NCI-H748 (cell line): ENCODE results near the gene SLC25A45.

ENCODE experiments used
- DNase-seq: peaks from one replicate; lab custom pipeline; 2025; ENCODE audit not compliant: unreplicated experiment; lab: John Stamatoyannopoulos, UW

The SLC25A45 gene

DNA sequence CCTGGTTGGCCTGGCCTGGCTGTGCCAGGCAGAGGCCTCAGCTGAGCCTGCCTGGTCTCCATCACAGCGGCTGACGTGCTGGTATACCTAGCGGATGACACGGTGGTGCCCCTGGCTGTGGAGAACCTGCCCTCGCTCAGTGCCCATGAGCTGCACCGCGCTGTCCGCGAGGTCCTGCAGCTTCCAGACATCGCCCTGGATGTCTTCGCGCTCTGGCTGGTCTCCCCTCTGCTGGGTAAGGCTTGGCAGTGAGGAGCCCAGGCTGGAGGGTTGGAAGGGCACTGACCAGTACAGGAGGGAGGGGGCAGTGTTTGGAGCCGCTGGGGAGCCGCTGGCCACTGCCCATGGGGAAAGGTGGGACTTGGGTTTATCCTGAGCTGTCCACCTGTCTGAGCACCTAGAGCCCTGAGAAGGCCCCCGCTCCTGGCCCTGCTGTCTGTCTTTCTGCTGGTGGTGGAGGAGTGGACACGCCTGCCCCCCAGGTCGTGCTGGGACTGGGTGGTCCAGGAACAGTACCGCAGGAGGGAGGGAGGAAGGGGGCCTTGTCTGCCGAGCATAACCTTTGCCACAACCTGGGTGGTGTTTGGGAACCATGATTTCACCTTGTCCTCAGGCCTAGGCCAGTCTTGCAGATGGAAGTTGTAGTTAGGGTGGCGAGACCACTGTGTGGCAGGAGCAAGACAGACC is 7.0 kb upstream of the SLC25A45 start:
- DNase-seq, result no peak

DNA sequence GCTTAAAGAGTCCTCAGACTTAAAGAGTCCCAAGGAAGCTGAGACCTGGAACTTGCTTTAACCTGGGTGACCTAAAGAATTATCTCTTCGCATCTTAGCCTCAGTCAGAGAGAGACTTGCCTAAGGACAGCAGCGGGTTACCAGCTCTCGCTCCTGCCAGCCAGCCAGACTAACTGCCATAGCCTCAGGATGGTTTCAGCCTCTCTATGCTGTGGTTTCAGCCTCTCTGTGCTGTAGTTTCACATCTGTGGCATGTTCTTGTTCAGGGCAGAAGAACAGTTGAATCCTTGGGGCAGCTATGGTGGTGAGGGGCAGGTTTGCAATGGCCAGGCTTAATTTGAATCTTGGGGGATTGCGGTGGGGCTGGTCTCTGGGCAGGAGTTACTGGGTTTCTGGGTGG is 6.3 kb upstream of the SLC25A45 start:
- no peak for DNase-seq

DNA sequence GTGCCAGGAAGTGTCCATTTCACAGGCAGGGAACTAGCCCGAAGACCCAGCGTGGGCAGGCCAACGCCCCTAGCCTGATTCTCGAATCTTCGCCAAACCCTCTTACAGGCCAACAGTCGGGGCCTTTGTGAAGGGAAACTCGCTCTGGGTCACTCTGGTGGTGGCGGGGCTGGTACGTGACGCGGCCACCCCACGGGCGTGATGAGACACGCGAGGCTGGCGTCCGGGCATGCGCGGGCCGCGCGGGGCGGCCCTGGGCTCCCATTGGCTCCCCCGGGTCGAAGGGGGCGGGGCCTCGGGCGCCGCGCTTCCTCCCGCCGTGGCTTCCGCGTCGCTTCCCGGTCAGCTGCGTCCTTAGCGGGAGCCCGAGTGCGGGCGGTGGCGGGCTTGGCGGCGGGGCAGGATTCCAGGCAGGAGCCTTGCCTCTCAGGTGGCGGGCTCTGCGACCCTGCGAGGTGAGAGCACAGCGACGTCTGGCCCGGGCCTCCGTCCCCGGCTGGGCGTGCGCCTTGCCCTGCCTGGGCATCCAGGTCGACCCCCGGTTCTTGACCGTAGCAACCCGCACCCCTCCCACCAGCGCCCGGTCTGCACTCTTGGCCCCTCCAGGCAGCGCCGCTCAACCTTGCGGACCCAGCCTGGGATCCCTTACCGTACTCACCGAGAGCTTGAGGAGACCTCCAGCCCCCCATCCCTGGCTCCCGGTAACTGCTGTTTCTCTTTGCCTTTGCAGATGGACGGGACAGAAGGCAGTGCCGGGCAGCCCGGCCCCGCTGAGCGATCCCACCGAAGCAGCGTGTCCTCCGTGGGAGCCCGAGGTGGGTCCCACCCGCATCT is 4.1 kb upstream of the SLC25A45 start, which contains the start of gene FRMD8:
TSS of gene FRMD8 (plus strand) at position 331 of the 834 bp plus-strand sequence. CDS start at position 731, 400 bp downstream.
- peak; percentile 83 for DNase-seq

DNA sequence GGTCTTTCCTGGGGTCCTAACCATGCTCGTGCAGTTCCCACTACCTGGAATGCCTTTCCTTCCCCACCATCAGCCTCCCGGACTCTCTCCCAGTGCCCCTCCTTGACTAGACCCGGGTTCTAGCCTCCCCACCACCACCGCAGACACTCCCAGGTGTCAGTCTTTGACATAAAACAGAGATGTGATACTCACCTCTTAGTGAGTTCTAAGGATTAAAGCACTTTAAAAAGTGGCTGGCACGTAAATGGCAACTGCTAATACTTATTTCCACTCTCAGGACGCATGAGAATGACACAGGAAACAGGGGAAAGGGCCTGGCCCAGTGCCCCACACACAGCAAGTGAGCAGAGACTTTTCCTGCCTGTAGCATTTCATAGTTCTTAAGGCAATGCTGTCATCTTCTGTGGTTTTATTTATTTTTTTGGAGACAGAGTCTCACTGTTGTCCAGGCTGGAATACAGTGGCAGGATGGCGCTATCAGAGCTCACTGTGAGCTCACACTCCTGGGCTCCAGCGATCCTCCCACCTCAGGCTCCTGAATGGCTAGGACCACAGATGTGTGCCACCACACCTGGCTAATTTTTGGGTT is 1.9 kb upstream of the SLC25A45 start:
- DNase-seq, result no peak

DNA sequence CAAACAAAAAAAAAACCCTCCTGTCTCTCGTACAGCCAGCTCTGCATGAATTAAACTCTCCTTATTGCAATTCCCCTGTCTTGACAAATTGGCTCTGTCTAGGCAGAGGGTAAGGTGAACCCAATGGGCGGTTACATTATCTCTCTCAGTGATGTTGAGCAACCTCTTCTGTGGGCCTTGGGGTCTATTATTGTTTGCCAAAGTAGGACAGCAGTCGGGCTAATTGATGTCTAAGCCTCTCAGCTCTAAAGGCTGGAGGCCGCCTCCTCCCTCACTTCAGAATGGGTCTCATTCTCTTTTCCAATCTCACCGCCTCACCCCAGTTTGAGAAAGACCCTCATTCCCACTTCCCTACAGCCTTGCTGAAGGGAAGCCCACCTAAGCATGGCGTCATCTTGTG is 1.3 kb upstream of the SLC25A45 start:
- DNase-seq, result no peak

DNA sequence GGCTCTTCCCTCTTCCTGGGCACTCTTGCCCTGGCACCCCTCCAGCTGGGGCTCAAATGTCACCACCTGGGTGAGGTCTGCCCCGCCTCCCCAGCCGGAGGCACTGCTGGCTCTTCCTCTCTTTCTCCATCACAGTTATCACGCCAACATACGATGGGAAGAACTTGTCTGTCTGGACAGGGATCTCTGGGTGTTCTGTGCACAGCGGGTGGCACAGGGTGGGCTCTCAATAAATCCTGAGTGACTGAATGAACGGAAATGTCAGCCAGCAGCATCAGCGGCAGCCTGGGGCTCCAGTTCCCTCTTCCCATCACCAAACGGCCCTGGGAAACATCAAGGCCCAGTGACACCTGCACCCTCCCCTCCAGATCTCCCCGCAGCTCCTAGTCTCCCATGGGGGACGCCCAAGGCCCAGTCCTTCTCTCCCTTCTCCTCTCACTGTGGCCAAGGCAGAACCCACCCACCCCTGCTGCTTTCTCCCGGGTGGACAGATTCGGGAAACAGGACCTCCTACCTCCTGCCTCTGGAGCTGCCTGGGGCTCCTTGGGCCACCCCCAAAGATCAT is 440 bp upstream of the SLC25A45 start:
- peak; percentile 82 for DNase-seq

DNA sequence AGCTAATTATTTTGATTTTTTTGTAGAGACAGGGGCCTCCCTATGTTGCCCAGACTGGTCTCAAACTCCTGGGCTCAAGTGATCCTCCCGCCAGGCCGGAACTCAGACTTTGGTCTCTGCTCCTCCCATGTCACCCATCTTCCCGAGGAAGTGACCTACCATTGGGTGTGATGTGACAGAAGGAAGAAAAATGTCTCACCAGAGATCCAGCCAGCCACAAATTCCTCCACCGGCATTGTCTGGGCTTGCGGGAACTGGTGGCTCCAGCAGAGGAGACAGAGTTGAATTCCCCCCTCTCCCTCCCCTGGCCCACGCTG is 772 bp downstream of the SLC25A45 start:
- DNase-seq, result no peak

DNA sequence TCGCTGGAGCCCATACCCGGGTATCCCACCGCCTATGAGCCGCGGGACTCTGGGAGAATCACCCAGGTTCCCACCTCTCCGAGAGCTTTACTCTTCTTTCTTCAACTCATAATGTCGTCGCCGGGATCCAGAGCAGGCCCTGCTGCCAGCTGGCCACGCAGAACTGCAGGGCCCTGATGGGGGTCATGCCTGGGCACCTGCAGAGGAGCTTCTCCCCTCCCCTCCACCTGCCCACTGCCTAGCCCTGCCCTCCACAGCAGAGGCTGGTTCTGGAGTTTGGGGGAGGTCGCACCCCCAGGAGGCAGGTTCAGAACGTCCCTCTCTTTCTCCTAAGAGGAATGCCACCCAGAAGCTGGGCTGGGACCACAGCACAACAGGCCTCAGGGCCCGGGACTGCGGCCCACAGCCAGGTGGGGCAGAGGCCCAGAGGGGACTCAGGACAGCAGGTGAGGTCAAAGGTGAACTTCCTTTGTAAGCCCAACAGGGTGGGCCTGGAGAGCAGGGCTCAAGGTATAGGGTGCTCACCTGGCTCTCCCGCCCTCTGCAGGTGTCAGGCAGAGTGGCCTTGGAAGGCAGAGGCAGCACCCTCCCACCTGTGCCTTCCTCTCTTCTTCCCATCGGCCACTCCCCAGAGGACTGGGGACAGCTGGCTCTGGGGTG is 1.9 kb downstream of the SLC25A45 start:
- no peak for DNase-seq

DNA sequence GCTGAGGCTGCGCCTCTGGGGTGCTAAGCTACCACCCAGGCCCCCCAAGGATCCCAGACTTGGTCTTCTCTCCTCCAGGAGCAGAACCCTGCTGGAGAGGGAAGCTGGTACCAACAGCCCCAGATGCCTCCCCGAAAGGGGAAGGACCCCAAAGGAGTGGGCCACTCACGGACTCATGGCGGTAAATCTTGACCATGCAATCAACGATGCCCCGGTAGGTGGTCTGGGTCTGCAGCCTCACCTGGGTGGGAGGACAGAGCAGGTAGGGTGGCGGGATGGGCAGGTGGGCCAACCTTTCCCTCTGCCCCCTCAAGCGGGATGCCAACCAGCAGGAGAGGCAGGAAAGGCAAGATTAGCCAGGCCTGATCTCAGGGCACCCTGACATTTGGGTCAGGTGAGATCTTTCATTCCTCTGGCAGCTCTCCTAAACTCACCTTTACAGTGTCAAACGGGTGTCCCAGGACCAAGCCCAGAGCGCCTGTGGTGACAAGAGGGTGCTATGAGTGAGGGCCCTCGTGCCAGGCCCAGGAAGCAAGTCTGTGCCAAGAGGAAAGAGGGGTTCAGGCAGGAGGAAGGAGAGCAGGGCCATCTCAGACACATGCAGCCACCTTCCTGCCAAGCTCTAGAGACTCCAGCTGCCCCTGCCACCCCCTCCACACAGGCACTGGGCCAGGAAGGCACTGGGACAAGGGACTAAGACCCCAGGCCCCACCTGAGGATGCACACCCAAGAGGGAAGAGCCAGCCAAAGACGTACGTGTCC is 2.6 kb downstream of the SLC25A45 start:
- DNase-seq, result no peak

DNA sequence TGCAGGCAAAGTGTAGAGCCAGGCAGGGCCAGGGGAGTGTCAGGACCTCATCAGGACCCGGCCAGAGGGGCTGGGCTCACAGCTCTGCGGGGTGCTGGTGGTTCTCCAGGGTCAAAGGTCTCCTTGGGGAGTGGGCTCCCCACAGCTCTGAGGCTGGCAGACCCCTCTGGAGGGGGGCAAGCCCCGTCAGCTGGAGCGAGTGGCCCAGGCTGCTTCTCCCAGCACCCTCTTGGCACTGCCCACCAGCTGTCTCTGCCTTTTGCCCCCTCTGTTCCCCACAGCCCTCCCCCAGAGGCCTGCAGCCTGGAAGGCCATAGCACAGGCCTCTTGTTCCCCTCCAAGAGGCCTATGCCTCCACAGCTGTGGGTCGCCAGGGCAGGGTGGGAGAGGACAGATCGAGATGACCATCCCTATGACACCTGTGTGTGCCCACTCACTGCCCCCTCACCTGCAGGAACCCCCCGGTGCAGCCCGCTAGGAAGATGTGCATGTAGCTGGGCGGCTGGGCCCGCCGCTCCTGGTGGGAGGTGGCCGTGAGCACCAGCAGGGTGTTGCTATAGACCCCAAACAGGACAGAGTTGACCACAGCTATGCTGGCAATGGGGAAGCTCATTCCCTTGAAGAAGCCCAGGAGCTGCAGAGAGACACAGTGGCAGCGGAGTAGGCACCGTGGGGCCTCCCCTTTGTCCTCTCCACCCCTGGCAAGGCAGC is 3.4 kb downstream of the SLC25A45 start:
- DNase-seq, result no peak

DNA sequence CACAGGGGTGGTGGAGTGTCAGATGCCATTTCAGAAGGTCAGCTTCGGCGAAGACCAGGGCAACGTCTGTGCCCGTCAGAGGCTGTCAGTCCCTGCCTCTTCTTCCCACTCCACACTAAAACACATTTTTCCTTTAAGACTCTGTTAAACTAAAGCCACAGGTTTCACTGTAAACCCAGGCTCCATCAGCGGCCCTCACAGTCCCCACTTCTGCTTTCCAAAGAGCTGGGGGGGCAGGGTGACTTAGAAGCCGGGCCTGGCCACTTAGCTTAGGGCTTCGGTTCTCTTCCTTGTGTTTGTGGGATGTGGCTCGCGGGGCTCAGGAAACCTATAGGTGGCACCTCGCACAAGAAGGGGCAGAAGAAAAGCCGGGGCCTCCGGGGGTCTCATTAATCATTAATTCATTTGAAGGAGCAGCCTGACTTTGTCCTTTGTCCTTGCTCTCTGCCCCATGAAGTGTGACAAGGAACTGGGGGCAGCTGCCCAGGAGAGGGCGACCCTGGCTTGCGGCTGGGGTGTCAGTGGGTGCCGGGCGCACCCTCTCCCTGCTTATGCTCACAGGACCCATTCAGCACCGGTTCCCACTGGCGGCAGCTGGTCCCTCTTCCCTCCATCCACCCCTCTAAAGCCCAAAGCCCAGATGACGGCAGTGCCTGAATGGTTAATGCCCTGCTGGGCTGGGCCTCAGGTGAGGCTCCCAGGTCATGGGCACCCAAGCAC is 4.1 kb downstream of the SLC25A45 start:
- no peak for DNase-seq

DNA sequence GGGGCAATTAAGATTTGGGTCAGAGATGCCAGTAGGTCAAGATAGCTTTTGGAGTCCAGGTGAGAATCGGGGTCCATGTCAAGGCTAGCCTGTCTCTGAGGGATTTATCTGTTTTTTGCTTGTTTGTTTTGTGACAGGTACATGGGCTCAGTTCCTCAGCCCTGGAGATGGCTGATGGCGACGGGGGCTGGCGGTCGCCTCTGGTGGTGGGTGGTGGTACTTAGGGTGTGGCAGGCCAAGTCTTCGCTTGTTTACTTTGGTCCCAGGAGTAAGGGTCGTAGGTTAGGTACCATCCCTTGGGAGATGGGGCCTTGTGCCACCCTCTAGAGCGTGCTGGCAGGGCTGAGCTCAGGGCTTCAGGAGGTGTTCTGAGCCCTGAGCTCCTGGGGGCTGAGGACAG is 4.7 kb downstream of the SLC25A45 start:
- no peak for DNase-seq

DNA sequence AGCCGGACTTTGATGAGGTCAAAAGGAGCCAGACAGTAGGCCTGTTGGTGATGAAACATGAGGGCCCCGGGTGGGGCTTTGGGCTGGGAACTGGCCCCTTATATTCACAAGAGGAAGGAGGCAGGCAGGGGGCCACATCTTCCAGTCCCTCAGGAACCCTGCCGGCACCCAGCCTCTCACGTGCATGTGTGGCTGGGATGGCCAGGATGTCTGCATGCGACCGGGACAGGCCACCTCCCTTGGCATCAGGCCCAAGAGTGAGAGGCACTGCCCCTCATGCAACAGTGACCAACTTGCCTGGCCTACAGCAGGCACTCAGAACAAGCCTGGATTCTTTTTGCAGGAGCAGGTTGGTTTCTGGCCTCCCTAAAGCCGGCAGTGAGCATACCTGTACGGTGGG is 5.4 kb downstream of the SLC25A45 start:
- no peak for DNase-seq

DNA sequence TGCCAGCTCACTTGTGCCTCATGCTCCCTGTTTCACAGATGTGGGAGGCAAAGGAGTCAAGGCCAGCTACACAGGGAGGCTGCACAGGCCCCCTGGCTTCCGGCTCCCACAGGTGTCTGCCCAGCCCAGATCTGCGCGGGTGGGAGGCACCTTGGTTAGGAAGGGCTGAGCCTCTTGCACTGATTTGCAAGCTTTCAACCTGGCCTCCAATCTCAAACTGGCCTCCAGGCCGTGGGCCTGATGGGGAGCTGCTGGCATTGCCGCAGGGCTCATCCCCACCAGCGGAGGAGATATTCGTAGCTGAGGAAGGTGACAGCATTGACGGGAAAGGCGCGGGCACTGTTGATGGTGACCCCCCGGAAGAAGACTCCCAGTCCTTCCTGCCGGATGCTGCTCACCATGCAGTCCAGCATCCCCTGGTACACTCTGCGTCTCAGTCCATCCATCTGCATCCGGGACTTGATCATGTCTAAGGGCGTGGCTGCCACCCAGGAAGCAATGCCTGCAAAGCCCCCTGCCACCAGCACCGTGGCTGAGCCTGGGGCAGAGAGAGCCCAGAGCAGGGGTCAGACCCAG is 6.2 kb downstream of the SLC25A45 start:
- DNase-seq, result no peak

DNA sequence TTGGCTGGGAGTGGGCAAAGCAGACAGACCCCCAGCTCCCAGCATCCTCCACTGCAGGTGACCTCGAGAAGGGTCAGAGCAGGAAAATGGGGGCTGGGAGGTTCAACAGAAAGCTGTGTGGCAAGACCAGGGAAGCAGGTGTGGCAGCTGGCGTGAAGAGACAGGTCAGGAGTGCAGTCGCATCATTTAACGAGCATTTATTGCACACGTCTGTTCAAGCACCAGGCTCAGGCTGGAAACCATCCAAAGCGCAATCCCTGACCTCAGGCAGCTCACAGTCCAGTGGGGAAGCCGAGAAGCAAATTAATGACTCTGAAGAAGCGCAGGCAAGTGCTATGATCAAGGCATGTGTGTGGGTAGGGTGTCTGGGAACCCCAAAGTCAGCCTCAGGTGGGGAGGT is 7.4 kb downstream of the SLC25A45 start:
- DNase-seq, result peak; percentile 30

DNA sequence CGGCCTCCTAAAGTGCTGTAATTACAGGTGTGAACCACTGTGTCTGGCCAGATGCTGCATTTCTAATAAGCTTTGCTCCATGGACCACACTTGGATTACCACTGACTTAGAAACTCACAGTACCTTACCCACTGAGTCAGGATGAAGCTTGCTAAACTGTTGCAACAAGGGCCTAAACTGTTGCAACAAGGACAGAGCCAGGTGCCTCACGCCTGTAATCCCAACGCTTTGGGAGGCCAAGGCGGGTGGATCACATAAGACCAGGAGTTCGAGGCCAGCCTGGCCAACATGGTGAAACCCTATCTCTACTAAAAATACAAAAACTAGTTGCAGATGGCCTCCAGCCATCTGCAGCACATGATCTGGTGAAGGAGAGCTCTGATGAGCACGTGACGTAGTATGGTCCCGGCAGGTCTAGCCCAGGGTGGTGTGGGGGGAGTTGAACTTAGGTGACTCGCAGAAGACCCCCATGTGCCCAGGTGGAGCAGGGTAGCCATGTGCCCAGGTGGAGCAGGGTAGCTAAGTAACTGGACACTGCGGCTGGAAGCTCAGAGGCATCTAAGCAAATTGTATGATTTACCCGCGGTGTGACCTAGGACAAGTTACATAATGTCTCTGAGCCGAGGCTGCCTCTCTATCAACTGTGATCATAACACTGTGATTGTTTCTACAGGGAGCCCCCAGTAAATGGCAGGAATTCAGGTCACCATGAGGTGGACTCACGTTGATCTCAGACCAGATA is 8.4 kb downstream of the SLC25A45 start:
- DNase-seq, result no peak

DNA sequence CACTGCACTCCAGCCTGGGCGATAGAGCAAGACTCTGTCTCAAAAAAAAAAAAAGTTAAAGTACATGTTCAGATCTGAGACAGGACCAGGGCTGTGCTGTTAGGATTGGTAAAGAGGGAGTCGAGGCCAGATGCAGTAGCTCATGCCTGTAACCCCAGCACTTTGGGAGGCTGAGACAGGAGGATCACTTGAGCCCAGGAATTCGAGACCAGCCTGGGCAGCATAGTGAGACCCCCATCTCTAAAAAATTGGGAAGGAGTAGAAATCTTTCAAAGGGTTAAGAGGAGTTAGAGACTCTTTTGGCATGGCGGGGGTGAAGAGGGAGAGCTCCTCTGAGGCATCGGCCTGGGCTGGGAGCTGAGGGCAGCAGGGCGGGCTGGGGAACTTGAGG is 11.8 kb downstream of the SLC25A45 start:
- DNase-seq, result no peak

DNA sequence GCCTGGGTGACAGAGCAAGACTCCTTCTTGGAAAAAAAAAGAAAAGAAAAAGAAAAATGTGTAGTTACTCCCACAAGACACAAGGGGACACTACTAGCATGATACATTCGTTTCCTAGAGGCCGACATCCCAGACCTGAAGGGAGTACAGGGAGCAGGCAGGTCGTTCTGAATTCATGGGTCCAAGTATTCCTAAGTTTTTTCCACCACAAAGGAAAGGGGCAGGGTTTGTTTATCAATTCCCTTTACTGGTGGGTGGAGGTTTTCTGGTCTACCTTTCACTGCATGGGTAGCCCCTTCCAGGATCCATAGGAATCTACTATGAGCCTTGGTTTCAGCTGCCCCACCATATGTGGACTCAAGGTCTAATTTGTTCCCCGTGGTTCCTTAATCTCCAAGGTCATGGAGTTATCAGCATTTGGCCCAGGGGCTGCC is 16.1 kb downstream of the SLC25A45 start:
- peak; percentile 73 for DNase-seq
